Measurements from ENCODE around the gene LIX1.

Gene LIX1

GRCh38 chr5:97056263-97056662 lies 86.1 kb downstream of the LIX1 start:
- TF ChIP-seq CTCF (IDR thresholded peaks at IDR 0.05; ENCODE audit: extremely low read depth, insufficient read depth, missing control alignments), result no peak
- in situ Hi-C loops (cut with MboI; ENCODE audit: low pct_unique_long_range_greater_than_20kb, low sequenced_read_pairs, unreplicated experiment), result no loop called here
- DNase-seq (ENCODE audit: low spot score), result no peak

- in situ Hi-C loops (cut with MboI; ENCODE audit: low pct_unique_long_range_greater_than_20kb, low sequenced_read_pairs, unreplicated experiment), result no loop called here
- no peak for DNase-seq (ENCODE audit: low spot score)
- TF ChIP-seq CTCF (IDR thresholded peaks at IDR 0.05; ENCODE audit: extremely low read depth, insufficient read depth, missing control alignments), result no peak
These were observed 93.2 kb downstream of the LIX1 start for GRCh38 chr5:97049175-97049574.

GRCh38 chr5:97047076-97047475 lies 95.3 kb downstream of the LIX1 start:
- in situ Hi-C loops (cut with MboI; ENCODE audit: low pct_unique_long_range_greater_than_20kb, low sequenced_read_pairs, unreplicated experiment), result no loop called here
- no peak for TF ChIP-seq CTCF (IDR thresholded peaks at IDR 0.05; ENCODE audit: extremely low read depth, insufficient read depth, missing control alignments)
- DNase-seq (ENCODE audit: low spot score), result no peak

- no peak for DNase-seq (ENCODE audit: low spot score)
- in situ Hi-C loops (cut with MboI; ENCODE audit: low pct_unique_long_range_greater_than_20kb, low sequenced_read_pairs, unreplicated experiment), result no loop called here
- peak; percentile 31 for TF ChIP-seq CTCF (IDR thresholded peaks at IDR 0.05; ENCODE audit: extremely low read depth, insufficient read depth, missing control alignments)
These were observed 96.0 kb downstream of the LIX1 start for GRCh38 chr5:97046270-97046982.

GRCh38 chr5:97044052-97044451 lies 98.4 kb downstream of the LIX1 start:
- DNase-seq (ENCODE audit: low spot score), result no peak
- in situ Hi-C loops (cut with MboI; ENCODE audit: low pct_unique_long_range_greater_than_20kb, low sequenced_read_pairs, unreplicated experiment), result no loop called here
- peak; percentile 27 for TF ChIP-seq CTCF (IDR thresholded peaks at IDR 0.05; ENCODE audit: extremely low read depth, insufficient read depth, missing control alignments)

GRCh38 chr5:97043511-97043910 lies 98.9 kb downstream of the LIX1 start:
- in situ Hi-C loops (cut with MboI; ENCODE audit: low pct_unique_long_range_greater_than_20kb, low sequenced_read_pairs, unreplicated experiment), result no loop called here
- DNase-seq (ENCODE audit: low spot score), result no peak
- TF ChIP-seq CTCF (IDR thresholded peaks at IDR 0.05; ENCODE audit: extremely low read depth, insufficient read depth, missing control alignments), result no peak
